ENCODE results near the gene DLX4.

Gene DLX4

DNA sequence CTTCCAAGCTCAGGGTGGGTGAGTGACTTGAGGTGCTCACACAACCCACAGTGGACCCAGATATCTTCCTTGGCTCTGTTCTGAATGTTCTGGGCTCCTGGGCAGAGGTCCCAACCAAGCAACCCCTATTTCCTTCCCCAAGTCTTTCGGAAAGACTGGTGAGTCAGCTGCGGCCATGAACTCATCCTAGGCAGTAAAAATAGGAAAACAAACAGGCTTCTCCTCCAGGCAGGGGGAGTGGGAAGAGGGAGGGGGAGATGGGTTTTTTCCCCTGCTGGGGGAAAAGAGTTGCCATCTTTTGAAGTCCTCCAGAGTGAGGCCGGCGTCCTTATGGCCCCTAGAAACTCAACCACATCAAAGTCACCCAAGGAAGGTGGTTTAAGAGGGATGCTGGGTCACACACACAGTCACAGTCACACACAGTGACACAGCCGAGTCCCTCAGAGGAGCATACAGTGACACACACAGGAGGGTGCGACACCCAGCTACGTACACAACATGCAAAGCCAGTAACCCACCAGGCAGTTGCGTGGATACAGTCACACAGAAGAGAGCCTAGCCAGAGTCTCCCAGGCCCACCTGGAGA is 16.0 kb upstream of the DLX4 start:
- H3K4me3 ChIP-seq (ENCODE audit: low read length): no peak overlapping the region
- no peaks in the 10 kb centered on the region for H3K4me1 ChIP-seq (ENCODE audit: insufficient read depth, low read length)

DNA sequence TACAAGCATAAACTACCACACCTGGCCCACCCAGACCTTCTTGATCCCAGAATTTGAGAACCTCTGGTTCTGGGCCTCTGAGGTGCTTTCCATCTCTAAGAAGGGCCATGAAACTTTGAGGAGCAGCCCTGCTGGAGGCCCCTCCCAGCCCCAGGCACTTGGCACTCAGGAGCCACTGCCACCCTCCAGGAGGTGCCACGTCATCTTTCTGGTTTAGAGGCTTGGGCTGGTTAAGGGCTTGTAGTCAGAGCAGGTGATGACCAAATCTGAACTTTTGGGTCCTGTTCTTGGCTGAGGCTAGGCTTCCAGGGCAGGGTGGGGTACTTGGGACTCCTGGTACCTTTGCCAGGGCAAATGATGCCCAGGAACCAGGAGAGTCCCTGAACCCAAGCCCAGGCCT is 13.8 kb upstream of the DLX4 start:
- H3K27me3 ChIP-seq (ENCODE audit: insufficient read depth, low read length): peaks cover 44% of the 10 kb centered on the region
- no peak overlapping the region for H2AFZ ChIP-seq (ENCODE audit: low read depth, low read length)
- H3K4me1 ChIP-seq (ENCODE audit: insufficient read depth, low read length): no peaks in the 10 kb centered on the region
- no peaks in the 10 kb centered on the region for H3K36me3 ChIP-seq (ENCODE audit: insufficient read depth, low read length)
- H3K4me3 ChIP-seq (ENCODE audit: low read length): no peak overlapping the region
- H3K9me3 ChIP-seq (ENCODE audit: low read length): no peaks in the 10 kb centered on the region

More for the DNA sequence above, 16.0 kb upstream of the DLX4 start:
- Histone ChIP-seq H3K9me3 (ENCODE audit: low read length) (no peaks in the 10 kb centered on the region), H3K36me3 (ENCODE audit: insufficient read depth, low read length) (no peaks in the 10 kb centered on the region), H3K27me3 (ENCODE audit: insufficient read depth, low read length) (peaks cover 53% of the 10 kb centered on the region), H2AFZ (ENCODE audit: low read depth, low read length) (no peak overlapping the region)

- peaks cover 40% of the 10 kb centered on the region for H3K27me3 ChIP-seq (ENCODE audit: insufficient read depth, low read length)
- no peaks in the 10 kb centered on the region for H3K9me3 ChIP-seq (ENCODE audit: low read length)
- H3K4me1 ChIP-seq (ENCODE audit: insufficient read depth, low read length): no peaks in the 10 kb centered on the region
- no peak overlapping the region for H3K4me3 ChIP-seq (ENCODE audit: low read length)
- H3K36me3 ChIP-seq (ENCODE audit: insufficient read depth, low read length): no peaks in the 10 kb centered on the region
- no peak overlapping the region for H2AFZ ChIP-seq (ENCODE audit: low read depth, low read length)
Measured at GRCh38 chr17:49956780-49957179, 12.2 kb upstream of the DLX4 start.

DNA sequence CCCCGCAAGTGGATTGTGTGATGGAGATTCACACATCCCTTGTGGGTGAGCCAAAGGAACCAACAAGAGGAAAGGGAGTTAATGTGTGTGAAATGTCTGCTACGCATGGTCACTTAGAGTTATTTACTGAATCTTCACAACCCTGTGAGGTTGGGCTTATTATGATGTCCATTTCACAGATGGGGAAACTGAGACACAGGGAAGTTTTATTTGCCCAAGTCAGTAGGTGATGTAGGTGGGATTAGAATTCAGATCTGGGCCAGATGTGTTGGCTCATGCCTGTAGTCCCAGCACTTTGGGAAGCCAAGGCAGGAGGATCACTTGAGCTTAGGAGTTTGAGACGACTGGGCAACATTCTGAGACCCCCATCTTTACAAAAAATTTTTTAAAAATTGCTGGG is 11.6 kb upstream of the DLX4 start:
- Histone ChIP-seq H3K4me3 (ENCODE audit: low read length) (no peak overlapping the region), H2AFZ (ENCODE audit: low read depth, low read length) (no peak overlapping the region), H3K4me1 (ENCODE audit: insufficient read depth, low read length) (no peaks in the 10 kb centered on the region), H3K36me3 (ENCODE audit: insufficient read depth, low read length) (no peaks in the 10 kb centered on the region), H3K27me3 (ENCODE audit: insufficient read depth, low read length) (peaks cover 40% of the 10 kb centered on the region), H3K9me3 (ENCODE audit: low read length) (no peaks in the 10 kb centered on the region)

GRCh38 chr17:49958723-49959122 is 10.3 kb upstream of the DLX4 start:
- no peak overlapping the region for H3K4me3 ChIP-seq (ENCODE audit: low read length)
- peaks cover 46% of the 10 kb centered on the region for H3K27me3 ChIP-seq (ENCODE audit: insufficient read depth, low read length)
- H2AFZ ChIP-seq (ENCODE audit: low read depth, low read length): no peak overlapping the region
- H3K36me3 ChIP-seq (ENCODE audit: insufficient read depth, low read length): no peaks in the 10 kb centered on the region
- no peaks in the 10 kb centered on the region for H3K9me3 ChIP-seq (ENCODE audit: low read length)
- no peaks in the 10 kb centered on the region for H3K4me1 ChIP-seq (ENCODE audit: insufficient read depth, low read length)

- H3K4me1 ChIP-seq (ENCODE audit: insufficient read depth, low read length): no peaks in the 10 kb centered on the region
- H3K27me3 ChIP-seq (ENCODE audit: insufficient read depth, low read length): peaks cover 47% of the 10 kb centered on the region
- no peak overlapping the region for H2AFZ ChIP-seq (ENCODE audit: low read depth, low read length)
- H3K4me3 ChIP-seq (ENCODE audit: low read length): no peak overlapping the region
- no peaks in the 10 kb centered on the region for H3K9me3 ChIP-seq (ENCODE audit: low read length)
- H3K36me3 ChIP-seq (ENCODE audit: insufficient read depth, low read length): no peaks in the 10 kb centered on the region
Measured at GRCh38 chr17:49959183-49959935, 9.6 kb upstream of the DLX4 start.

- peaks cover 72% of the 10 kb centered on the region for H3K27me3 ChIP-seq (ENCODE audit: insufficient read depth, low read length)
- no peak overlapping the region for H3K4me3 ChIP-seq (ENCODE audit: low read length)
- no peaks in the 10 kb centered on the region for H3K36me3 ChIP-seq (ENCODE audit: insufficient read depth, low read length)
- peaks cover 4% of the 10 kb centered on the region for H3K4me1 ChIP-seq (ENCODE audit: insufficient read depth, low read length)
- H2AFZ ChIP-seq (ENCODE audit: low read depth, low read length): no peak overlapping the region
- H3K9me3 ChIP-seq (ENCODE audit: low read length): peaks cover 2% of the 10 kb centered on the region
Measured at GRCh38 chr17:49962599-49963308, 6.2 kb upstream of the DLX4 start.

DNA sequence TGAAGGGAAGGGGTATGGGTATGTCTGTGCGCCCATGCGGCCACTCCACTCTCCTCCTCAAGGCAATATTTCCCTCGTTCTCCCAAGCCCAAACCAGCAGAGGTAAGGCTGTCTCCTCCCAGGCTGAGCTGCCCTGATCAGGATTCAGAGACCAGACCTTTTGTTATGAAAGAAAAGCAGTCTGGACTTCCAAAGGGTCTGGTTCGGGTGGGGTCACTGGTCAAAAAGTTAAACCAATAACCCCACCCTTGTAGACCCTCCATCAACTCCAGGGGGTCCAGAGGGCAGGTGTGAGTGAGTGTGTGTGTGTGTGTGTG is 5.7 kb upstream of the DLX4 start:
- peaks cover 4% of the 10 kb centered on the region for H3K4me1 ChIP-seq (ENCODE audit: insufficient read depth, low read length)
- peaks cover 77% of the 10 kb centered on the region for H3K27me3 ChIP-seq (ENCODE audit: insufficient read depth, low read length)
- H3K36me3 ChIP-seq (ENCODE audit: insufficient read depth, low read length): no peaks in the 10 kb centered on the region
- peaks cover 2% of the 10 kb centered on the region for H3K9me3 ChIP-seq (ENCODE audit: low read length)
- no peak overlapping the region for H2AFZ ChIP-seq (ENCODE audit: low read depth, low read length)
- no peak overlapping the region for H3K4me3 ChIP-seq (ENCODE audit: low read length)

DNA sequence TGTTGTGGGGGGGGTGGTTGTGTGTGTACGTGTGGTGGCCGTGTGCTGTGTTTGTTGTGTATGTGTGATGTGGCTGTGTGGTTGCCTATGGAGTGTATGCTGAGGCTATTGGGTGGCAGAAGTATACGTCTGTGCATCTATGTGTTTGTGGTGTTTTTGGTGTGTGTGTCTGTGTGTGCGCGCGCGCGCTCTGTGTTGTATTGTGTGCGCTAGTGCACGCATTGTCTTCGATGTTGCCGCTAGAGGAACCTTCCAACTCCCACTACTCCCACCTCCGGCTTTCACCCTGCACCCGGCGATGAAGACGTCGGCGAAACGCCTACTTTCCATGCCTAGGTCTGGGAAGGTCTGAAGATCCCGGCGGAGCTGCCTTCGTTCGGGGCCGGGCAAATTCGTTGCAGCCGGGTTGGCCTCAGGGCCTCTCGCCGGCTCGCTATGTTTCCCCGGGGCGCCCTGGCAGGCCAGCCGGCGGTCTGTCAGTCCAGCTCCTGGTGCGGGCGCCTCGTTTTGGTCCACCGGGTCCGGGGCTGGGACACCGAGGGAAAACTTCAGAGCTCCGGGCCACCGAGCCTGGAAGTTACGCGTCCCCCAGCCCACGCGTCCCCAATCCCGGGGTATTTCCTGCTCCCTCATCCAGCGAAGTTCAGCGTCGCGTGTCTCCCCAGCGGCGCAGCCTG is 5.2 kb upstream of the DLX4 start:
- Histone ChIP-seq H2AFZ (ENCODE audit: low read depth, low read length) (no peak overlapping the region), H3K27me3 (ENCODE audit: insufficient read depth, low read length) (peaks cover 77% of the 10 kb centered on the region)

DNA sequence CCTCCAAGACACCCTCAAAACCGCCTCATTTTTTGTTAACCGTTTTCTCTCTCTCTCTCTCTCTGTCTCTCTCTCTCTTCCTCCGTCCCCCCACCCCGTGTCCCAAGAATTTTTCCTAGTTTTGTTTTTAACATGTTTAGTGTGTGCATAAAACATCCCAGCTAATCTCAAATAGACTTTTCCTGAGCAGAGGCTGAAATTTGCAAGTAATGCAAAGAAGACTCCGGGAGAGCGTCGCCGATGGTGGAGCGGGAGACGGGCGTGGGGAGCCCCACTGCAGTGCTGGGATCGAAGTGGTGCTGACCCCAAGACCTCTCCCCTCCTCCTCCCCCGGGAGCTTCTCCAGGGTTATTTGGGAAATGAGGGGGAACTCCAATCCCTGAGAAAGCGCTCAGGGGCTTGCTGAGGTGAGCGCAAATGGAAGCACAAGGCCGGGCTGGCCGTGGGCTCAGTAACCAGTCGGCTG is 4.7 kb upstream of the DLX4 start:
- Histone ChIP-seq H2AFZ (ENCODE audit: low read depth, low read length) (no peak overlapping the region), H3K27me3 (ENCODE audit: insufficient read depth, low read length) (peaks cover 77% of the 10 kb centered on the region), H3K4me1 (ENCODE audit: insufficient read depth, low read length) (peaks cover 7% of the 10 kb centered on the region), H3K36me3 (ENCODE audit: insufficient read depth, low read length) (no peaks in the 10 kb centered on the region), H3K4me3 (ENCODE audit: low read length) (no peak overlapping the region), H3K9me3 (ENCODE audit: low read length) (peaks cover 2% of the 10 kb centered on the region)

More for the DNA sequence above, 5.2 kb upstream of the DLX4 start:
- Histone ChIP-seq H3K4me3 (ENCODE audit: low read length) (no peak overlapping the region), H3K4me1 (ENCODE audit: insufficient read depth, low read length) (peaks cover 6% of the 10 kb centered on the region), H3K36me3 (ENCODE audit: insufficient read depth, low read length) (no peaks in the 10 kb centered on the region), H3K9me3 (ENCODE audit: low read length) (peaks cover 2% of the 10 kb centered on the region)

- Histone ChIP-seq H3K9me3 (ENCODE audit: low read length) (peaks cover 2% of the 10 kb centered on the region), H3K36me3 (ENCODE audit: insufficient read depth, low read length) (no peaks in the 10 kb centered on the region), H3K4me1 (ENCODE audit: insufficient read depth, low read length) (peaks cover 7% of the 10 kb centered on the region), H3K27me3 (ENCODE audit: insufficient read depth, low read length) (peaks cover 82% of the 10 kb centered on the region), H3K4me3 (ENCODE audit: low read length) (no peak overlapping the region), H2AFZ (ENCODE audit: low read depth, low read length) (no peak overlapping the region)
Measured at GRCh38 chr17:49964769-49965523, 4.0 kb upstream of the DLX4 start.

DNA sequence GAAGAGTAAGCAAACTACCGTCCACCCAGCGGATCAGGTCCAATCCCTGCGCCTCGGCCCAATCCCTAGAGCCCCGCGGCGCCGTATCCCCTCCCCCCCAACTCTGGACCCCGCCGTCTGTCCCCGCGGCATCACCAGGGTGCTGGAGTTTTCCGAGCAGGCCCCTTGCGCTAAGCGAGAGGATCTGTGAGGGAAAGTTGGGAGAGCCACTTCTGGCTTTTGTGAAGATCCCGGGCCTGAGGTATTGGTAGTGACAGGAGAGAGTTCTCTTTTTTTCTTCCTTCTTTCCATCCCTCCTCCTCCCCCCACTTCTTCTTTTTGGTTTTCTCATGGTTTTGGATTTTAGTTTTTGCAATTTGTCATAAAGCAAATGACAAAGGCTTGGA is 3.5 kb upstream of the DLX4 start:
- H3K27me3 ChIP-seq (ENCODE audit: insufficient read depth, low read length): peaks cover 88% of the 10 kb centered on the region

More for the DNA sequence above, 3.5 kb upstream of the DLX4 start:
- H3K36me3 ChIP-seq (ENCODE audit: insufficient read depth, low read length): no peaks in the 10 kb centered on the region
- peaks cover 2% of the 10 kb centered on the region for H3K9me3 ChIP-seq (ENCODE audit: low read length)
- peaks cover 7% of the 10 kb centered on the region for H3K4me1 ChIP-seq (ENCODE audit: insufficient read depth, low read length)
- H2AFZ ChIP-seq (ENCODE audit: low read depth, low read length): no peak overlapping the region
- no peak overlapping the region for H3K4me3 ChIP-seq (ENCODE audit: low read length)

Data from neuron (in vitro differentiated cells).